HEK293 (cell line): ENCODE results near the gene APOL1.

ENCODE experiments used
- CTCF ChIA-PET: fragments of 350-600 bp; formaldehyde crosslinking; extraction: SDS; loops from one replicate; lab custom pipeline; 2021; ENCODE audit warnings: antibody characterized with exemption; lab: Yijun Ruan, JAX
- POLR2A ChIA-PET: fragments of 300-600 bp; formaldehyde crosslinking; extraction: SDS; loops from one replicate; lab custom pipeline; 2020; ENCODE audit warnings: antibody characterized with exemption, inconsistent platforms; lab: Yijun Ruan, JAX
- H3K27ac ChIP-seq: fragments of 200-500 bp; sonication (Bioruptor generic); 2 replicates; pipeline ENCODE4 v1.5.1; 2014; ENCODE audit warnings: low read depth, low read length, control low read depth, inconsistent platforms; ENCODE audit errors: extremely low read depth
- H3K36me3 ChIP-seq, 2 experiments: fragments of 200-500 bp in 1 of 2; sonication (Bioruptor generic) in 1 of 2; 1 replicate in 1 of 2; 2 replicates in 1 of 2; pipeline ENCODE4 v1.5.1; 2014 to 2017; ENCODE audit warnings: inconsistent platforms in 2 of 2, low read length in 2 of 2; ENCODE audit not compliant: control insufficient read depth in 2 of 2, insufficient read depth in 1 of 2
- H3K4me1 ChIP-seq: fragments of 200-500 bp; sonication (Bioruptor generic); 2 replicates; pipeline ENCODE4 v1.5.1; 2014; ENCODE audit warnings: mild to moderate bottlenecking, low read length, inconsistent platforms; ENCODE audit not compliant: control insufficient read depth, insufficient read depth
- H3K4me3 ChIP-seq: 2 replicates; pipeline ENCODE4 v1.5.1; 2011; ENCODE audit warnings: low read depth, mild to moderate bottlenecking, control low read depth, low read length, moderate library complexity
- H3K9me3 ChIP-seq: fragments of 200-500 bp; sonication (Bioruptor generic); 2 replicates; pipeline ENCODE4 v1.5.1; 2014; ENCODE audit warnings: low read depth, low read length, inconsistent platforms; ENCODE audit not compliant: control insufficient read depth, insufficient read depth
- KLF8 ChIP-seq: fragments of 450-650 bp; formaldehyde crosslinking; IDR thresholded peaks from 2 replicates; pipeline ENCODE4 v1.5.1; 2016; ENCODE audit warnings: missing biosample characterization, missing genetic modification characterization
- SCRT2 ChIP-seq: fragments of 450-650 bp; formaldehyde crosslinking; IDR thresholded peaks from 2 replicates; pipeline ENCODE4 v1.5.1; 2016; ENCODE audit warnings: missing biosample characterization, missing genetic modification characterization
- YY1 ChIP-seq: fragments of 450-650 bp; formaldehyde crosslinking; IDR thresholded peaks from 2 replicates; pipeline ENCODE4 v1.5.1; 2018; ENCODE audit warnings: missing biosample characterization, missing genetic modification characterization
- ZBTB7A ChIP-seq: fragments of 450-650 bp; formaldehyde crosslinking; IDR thresholded peaks from 2 replicates; pipeline ENCODE4 v1.5.1; 2016; ENCODE audit warnings: low read depth, missing biosample characterization, missing genetic modification characterization
- ZNF133 ChIP-seq: fragments of 450-650 bp; formaldehyde crosslinking; IDR thresholded peaks from 2 replicates; pipeline ENCODE4 v1.5.1; 2016; ENCODE audit warnings: missing biosample characterization, missing genetic modification characterization
- ZNF138 ChIP-seq: fragments of 450-650 bp; formaldehyde crosslinking; IDR thresholded peaks from 2 replicates; pipeline ENCODE4 v1.5.1; 2016; ENCODE audit warnings: missing biosample characterization, missing genetic modification characterization, borderline replicate concordance
- ZNF155 ChIP-seq: fragments of 450-650 bp; formaldehyde crosslinking; IDR thresholded peaks from 2 replicates; pipeline ENCODE4 v1.5.1; 2016; ENCODE audit warnings: missing biosample characterization, missing genetic modification characterization
- ZNF175 ChIP-seq: fragments of 450-650 bp; formaldehyde crosslinking; IDR thresholded peaks from 2 replicates; pipeline ENCODE4 v1.5.1; 2016; ENCODE audit warnings: missing biosample characterization, missing genetic modification characterization
- ZNF184 ChIP-seq: fragments of 450-650 bp; IDR thresholded peaks from 2 replicates; pipeline ENCODE4 v1.5.1; 2018; ENCODE audit warnings: missing biosample characterization, mild to moderate bottlenecking, missing genetic modification characterization
- ZNF24 ChIP-seq: fragments of 450-650 bp; formaldehyde crosslinking; IDR thresholded peaks from 2 replicates; pipeline ENCODE4 v1.5.1; 2016; ENCODE audit warnings: missing biosample characterization, missing genetic modification characterization
- ZNF404 ChIP-seq: fragments of 450-650 bp; formaldehyde crosslinking; IDR thresholded peaks from 2 replicates; pipeline ENCODE4 v1.5.1; 2017; ENCODE audit warnings: missing biosample characterization, missing genetic modification characterization
- ZNF473 ChIP-seq: fragments of 450-650 bp; formaldehyde crosslinking; IDR thresholded peaks from 2 replicates; pipeline ENCODE4 v1.5.1; 2017; ENCODE audit warnings: missing biosample characterization, missing genetic modification characterization
- ZNF514 ChIP-seq: fragments of 450-650 bp; formaldehyde crosslinking; IDR thresholded peaks from 2 replicates; pipeline ENCODE4 v1.5.1; 2016; ENCODE audit warnings: missing biosample characterization, missing genetic modification characterization
- ZNF530 ChIP-seq: fragments of 450-650 bp; formaldehyde crosslinking; IDR thresholded peaks from 2 replicates; pipeline ENCODE4 v1.5.1; 2016; ENCODE audit warnings: low read depth, missing biosample characterization, missing genetic modification characterization
- ZNF654 ChIP-seq: fragments of 450-650 bp; formaldehyde crosslinking; IDR thresholded peaks from 2 replicates; pipeline ENCODE4 v1.5.1; 2016; ENCODE audit warnings: low read depth, missing biosample characterization, missing genetic modification characterization
- ZNF670 ChIP-seq: fragments of 450-650 bp; formaldehyde crosslinking; IDR thresholded peaks from 2 replicates; pipeline ENCODE4 v1.5.1; 2016; ENCODE audit warnings: missing biosample characterization, missing genetic modification characterization, low read depth
- ZNF747 ChIP-seq: fragments of 450-650 bp; formaldehyde crosslinking; IDR thresholded peaks from 2 replicates; pipeline ENCODE4 v1.5.1; 2016; ENCODE audit warnings: missing biosample characterization, missing genetic modification characterization
- ZSCAN30 ChIP-seq: fragments of 450-650 bp; IDR thresholded peaks from 2 replicates; pipeline ENCODE4 v1.5.1; 2018; ENCODE audit warnings: missing biosample characterization, mild to moderate bottlenecking, missing genetic modification characterization, moderate library complexity
- TF ChIP-seq, protein P1 (sequence below): fragments of 450-650 bp; formaldehyde crosslinking; IDR thresholded peaks from 2 replicates; pipeline ENCODE4 v1.5.1; 2016; ENCODE audit warnings: missing biosample characterization, missing genetic modification characterization
- TF ChIP-seq, protein P2 (sequence below): sonication (generic); formaldehyde crosslinking; IDR thresholded peaks from 2 replicates; pipeline ENCODE4 v1.8.1; 2022; ENCODE audit warnings: mild to moderate bottlenecking, moderate library complexity, missing genetic modification reagents
- TF ChIP-seq, protein P3 (sequence below): fragments of 450-650 bp; formaldehyde crosslinking; IDR thresholded peaks from 2 replicates; pipeline ENCODE4 v1.5.1; 2016; ENCODE audit warnings: missing biosample characterization, missing genetic modification characterization
- TF ChIP-seq, protein P4 (sequence below): fragments of 450-650 bp; formaldehyde crosslinking; IDR thresholded peaks from 2 replicates; pipeline ENCODE4 v1.5.1; 2016; ENCODE audit warnings: missing biosample characterization, missing genetic modification characterization
- TF ChIP-seq, protein P5 (sequence below): fragments of 450-650 bp; formaldehyde crosslinking; IDR thresholded peaks from 2 replicates; pipeline ENCODE4 v1.5.1; 2016; ENCODE audit warnings: missing biosample characterization, missing genetic modification characterization

Gene APOL1

DNA sequence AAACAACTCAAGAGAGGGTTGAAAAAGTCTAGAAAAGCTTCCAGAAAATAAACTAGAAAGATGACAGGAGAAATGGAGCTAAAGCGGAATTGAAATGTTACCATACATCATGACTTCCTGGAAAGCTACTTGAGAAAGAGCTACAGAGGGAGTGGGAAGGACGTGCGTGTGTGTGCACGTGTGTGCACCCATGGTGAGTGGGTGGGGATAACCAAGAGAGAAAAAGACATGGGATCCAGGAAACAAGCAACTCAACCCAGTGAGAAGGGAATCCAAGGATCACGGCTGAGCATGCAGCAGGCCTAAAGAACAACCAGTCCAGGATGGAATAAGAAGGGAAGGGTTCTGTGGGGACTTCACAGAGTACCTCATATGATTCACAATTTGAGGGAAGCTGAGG, 21.6 kb downstream of the APOL1 start (continued):
- no peak for TF ChIP-seq ZNF404
- TF ChIP-seq, protein P1, sequence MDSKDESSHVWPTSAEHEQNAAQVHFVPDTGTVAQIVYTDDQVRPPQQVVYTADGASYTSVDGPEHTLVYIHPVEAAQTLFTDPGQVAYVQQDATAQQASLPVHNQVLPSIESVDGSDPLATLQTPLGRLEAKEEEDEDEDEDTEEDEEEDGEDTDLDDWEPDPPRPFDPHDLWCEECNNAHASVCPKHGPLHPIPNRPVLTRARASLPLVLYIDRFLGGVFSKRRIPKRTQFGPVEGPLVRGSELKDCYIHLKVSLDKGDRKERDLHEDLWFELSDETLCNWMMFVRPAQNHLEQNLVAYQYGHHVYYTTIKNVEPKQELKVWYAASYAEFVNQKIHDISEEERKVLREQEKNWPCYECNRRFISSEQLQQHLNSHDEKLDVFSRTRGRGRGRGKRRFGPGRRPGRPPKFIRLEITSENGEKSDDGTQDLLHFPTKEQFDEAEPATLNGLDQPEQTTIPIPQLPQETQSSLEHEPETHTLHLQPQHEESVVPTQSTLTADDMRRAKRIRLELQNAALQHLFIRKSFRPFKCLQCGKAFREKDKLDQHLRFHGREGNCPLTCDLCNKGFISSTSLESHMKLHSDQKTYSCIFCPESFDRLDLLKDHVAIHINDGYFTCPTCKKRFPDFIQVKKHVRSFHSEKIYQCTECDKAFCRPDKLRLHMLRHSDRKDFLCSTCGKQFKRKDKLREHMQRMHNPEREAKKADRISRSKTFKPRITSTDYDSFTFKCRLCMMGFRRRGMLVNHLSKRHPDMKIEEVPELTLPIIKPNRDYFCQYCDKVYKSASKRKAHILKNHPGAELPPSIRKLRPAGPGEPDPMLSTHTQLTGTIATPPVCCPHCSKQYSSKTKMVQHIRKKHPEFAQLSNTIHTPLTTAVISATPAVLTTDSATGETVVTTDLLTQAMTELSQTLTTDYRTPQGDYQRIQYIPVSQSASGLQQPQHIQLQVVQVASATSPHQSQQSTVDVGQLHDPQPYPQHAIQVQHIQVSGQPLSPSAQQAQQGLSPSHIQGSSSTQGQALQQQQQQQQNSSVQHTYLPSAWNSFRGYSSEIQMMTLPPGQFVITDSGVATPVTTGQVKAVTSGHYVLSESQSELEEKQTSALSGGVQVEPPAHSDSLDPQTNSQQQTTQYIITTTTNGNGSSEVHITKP = no peak

DNA sequence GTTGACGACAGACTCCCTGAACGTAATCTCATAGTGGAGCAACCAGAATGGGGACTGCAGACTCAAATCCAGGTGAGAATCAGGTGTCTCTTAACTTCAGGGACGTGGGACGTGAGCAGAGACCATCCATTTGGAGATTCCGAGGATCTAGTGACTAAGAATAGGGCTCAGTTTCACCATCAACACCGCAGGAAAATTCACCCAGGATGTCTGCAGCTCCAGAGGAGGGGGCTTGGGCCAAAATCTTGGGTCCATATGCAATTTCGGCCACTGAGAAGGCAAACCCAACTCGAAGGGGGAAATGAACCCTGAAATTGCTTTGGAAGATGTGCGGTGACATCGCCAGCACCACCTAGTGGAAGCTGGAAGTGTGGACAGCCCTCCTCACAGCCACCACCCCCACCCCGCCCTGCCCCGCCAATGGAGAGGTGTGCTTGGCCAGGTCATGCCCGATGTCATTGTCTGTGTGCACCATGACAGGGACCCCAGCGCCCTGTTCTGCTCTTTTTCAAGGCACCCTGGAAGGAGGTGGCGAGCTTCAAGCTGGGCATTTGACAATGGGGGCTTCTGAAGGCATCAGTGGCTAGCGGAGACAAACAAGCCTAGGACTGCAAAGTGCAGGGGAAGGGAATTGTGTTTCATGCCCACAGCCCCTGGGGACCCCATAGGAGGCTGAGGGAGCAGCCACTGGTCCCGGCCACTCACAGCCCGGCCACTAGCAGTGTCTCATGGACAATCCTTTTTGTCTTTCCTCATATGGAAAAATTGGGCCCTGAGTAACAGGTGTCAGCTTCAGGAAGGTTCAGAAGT, 24.8 kb downstream of the APOL1 start:
- H3K27ac ChIP-seq = no peak overlapping the region; the same call in 1 of the 2 replicates
- POLR2A ChIA-PET = interaction anchor here (0.9 to 1.9 kb wide), 8 partner anchors 9 to 204 kb away, joined by 3 to 8 read pairs (median 4); partner anchors contain the start of gene APOL2
- H3K9me3 ChIP-seq = no peaks in the 10 kb centered on the region
- peaks cover 10 to 25% of the 10 kb centered on the region in 2 experiments for H3K36me3 ChIP-seq
- CTCF ChIA-PET = interaction anchor here (0.6 to 4.7 kb wide), 38 partner anchors 8 to 891 kb away, joined by 3 to 38 read pairs (median 4); partner anchors contain the start of genes APOL1, APOL2 and APOL4
- H3K4me1 ChIP-seq = no peaks in the 10 kb centered on the region
- no peak overlapping the region for H3K4me3 ChIP-seq
- TF ChIP-seq ZNF530 (no peak), SCRT2 (tag by site-specific recombination) (peak; percentile 85), ZNF747 (tag by site-specific recombination) (no peak), ZNF155 (tag by site-specific recombination) (no peak), ZNF654 (peak; percentile 48), ZNF670 (tag by site-specific recombination) (no peak), ZNF24 (tag by site-specific recombination) (no peak), ZNF473 (tag by site-specific recombination) (no peak), ZNF184 (no peak), ZNF404 (no peak), ZNF175 (tag by site-specific recombination) (no peak), ZNF514 (tag by site-specific recombination) (no peak), KLF8 (tag by site-specific recombination) (0 out of 2 replicates have a peak, but pooled peaks have one; percentile 29), ZNF133 (tag by site-specific recombination) (no peak), ZNF138 (tag by site-specific recombination) (no peak), YY1 (tag by site-specific recombination) (no peak), ZBTB7A (no peak), ZSCAN30 (tag by site-specific recombination) (no peak)
- TF ChIP-seq, protein P2, sequence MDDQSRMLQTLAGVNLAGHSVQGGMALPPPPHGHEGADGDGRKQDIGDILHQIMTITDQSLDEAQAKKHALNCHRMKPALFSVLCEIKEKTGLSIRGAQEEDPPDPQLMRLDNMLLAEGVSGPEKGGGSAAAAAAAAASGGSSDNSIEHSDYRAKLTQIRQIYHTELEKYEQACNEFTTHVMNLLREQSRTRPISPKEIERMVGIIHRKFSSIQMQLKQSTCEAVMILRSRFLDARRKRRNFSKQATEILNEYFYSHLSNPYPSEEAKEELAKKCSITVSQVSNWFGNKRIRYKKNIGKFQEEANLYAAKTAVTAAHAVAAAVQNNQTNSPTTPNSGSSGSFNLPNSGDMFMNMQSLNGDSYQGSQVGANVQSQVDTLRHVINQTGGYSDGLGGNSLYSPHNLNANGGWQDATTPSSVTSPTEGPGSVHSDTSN (CRISPR knock-in tag) = 0 out of 2 replicates have a peak, but pooled peaks have one; percentile 52
- TF ChIP-seq, protein P3, sequence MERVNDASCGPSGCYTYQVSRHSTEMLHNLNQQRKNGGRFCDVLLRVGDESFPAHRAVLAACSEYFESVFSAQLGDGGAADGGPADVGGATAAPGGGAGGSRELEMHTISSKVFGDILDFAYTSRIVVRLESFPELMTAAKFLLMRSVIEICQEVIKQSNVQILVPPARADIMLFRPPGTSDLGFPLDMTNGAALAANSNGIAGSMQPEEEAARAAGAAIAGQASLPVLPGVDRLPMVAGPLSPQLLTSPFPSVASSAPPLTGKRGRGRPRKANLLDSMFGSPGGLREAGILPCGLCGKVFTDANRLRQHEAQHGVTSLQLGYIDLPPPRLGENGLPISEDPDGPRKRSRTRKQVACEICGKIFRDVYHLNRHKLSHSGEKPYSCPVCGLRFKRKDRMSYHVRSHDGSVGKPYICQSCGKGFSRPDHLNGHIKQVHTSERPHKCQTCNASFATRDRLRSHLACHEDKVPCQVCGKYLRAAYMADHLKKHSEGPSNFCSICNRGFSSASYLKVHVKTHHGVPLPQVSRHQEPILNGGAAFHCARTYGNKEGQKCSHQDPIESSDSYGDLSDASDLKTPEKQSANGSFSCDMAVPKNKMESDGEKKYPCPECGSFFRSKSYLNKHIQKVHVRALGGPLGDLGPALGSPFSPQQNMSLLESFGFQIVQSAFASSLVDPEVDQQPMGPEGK = peak; percentile 40
- TF ChIP-seq, protein P4, sequence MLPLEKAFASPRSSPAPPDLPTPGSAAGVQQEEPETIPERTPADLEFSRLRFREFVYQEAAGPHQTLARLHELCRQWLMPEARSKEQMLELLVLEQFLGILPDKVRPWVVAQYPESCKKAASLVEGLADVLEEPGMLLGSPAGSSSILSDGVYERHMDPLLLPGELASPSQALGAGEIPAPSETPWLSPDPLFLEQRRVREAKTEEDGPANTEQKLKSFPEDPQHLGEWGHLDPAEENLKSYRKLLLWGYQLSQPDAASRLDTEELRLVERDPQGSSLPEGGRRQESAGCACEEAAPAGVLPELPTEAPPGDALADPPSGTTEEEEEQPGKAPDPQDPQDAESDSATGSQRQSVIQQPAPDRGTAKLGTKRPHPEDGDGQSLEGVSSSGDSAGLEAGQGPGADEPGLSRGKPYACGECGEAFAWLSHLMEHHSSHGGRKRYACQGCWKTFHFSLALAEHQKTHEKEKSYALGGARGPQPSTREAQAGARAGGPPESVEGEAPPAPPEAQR (tag by site-specific recombination) = no peak
- TF ChIP-seq, protein P5, sequence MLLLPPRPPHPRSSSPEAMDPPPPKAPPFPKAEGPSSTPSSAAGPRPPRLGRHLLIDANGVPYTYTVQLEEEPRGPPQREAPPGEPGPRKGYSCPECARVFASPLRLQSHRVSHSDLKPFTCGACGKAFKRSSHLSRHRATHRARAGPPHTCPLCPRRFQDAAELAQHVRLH (tag by site-specific recombination) = no peak
- TF ChIP-seq, protein P1 = 0 out of 2 replicates have a peak, but pooled peaks have one; percentile 15
